ENCODE measurements around the gene TMED4. TPM values are rescaled to one million over a fixed set of nuclear protein-coding genes. Genes with fewer than 3 reads are reported as not detected.

TMED4 gene
- total and polyA plus RNA-seq, 2 of the 13 experiments (the other 11 are each of a cell fraction or from before 2014, with no cell fraction given), result 81.4 to 109 TPM

GRCh38 chr7:44541028-44541869, 40.8 kb downstream of the TMED4 start, which contains the start of gene NPC1L1 (continued):
- TF ChIP-seq ZFYVE20 (CRISPR knock-in tag; IDR thresholded peaks at IDR 0.05; ENCODE audit: borderline replicate concordance, low read depth) (no peak), ZNF142 (CRISPR knock-in tag; IDR thresholded peaks at IDR 0.05) (no peak), RXRA (CRISPR knock-in tag; IDR thresholded peaks at IDR 0.05) (peak; percentile 69), ELF1 (CRISPR knock-in tag; IDR thresholded peaks at IDR 0.05) (0 out of 2 replicates have a peak, but pooled peaks have one; percentile 35), PBX3 (CRISPR knock-in tag; IDR thresholded peaks at IDR 0.05; ENCODE audit: borderline replicate concordance) (no peak), RFX1 (IDR thresholded peaks at IDR 0.05) (peak; percentile 23; the same call in 1 of the 2 replicates), GLI4 (CRISPR knock-in tag; IDR thresholded peaks at IDR 0.05; ENCODE audit: borderline replicate concordance) (no peak), ZNF431 (CRISPR knock-in tag; IDR thresholded peaks at IDR 0.05; ENCODE audit: borderline replicate concordance, low read depth) (peak; percentile 81; the same call in 1 of the 2 replicates), CEBPZ (IDR thresholded peaks at IDR 0.05; ENCODE audit: low read length) (no peak), ZNF275 (CRISPR knock-in tag; IDR thresholded peaks at IDR 0.05; ENCODE audit: borderline replicate concordance) (peak; percentile 95), AGO1 (IDR thresholded peaks at IDR 0.05; ENCODE audit: low read depth, low read length, poor library complexity, severe bottlenecking) (no peak), ZFY (CRISPR knock-in tag; IDR thresholded peaks at IDR 0.05) (peak; percentile 98), U2AF2 (IDR thresholded peaks at IDR 0.05; ENCODE audit: low read depth, low read length) (no peak), ARNT2 (CRISPR knock-in tag; IDR thresholded peaks at IDR 0.05; ENCODE audit: low read depth) (peak; percentile 65; the same call in 1 of the 2 replicates), MAF1 (CRISPR knock-in tag; IDR thresholded peaks at IDR 0.05; ENCODE audit: borderline replicate concordance) (no peak), ZNF775 (CRISPR knock-in tag; IDR thresholded peaks at IDR 0.05; ENCODE audit: borderline replicate concordance) (peak; percentile 30; the same call in 1 of the 2 replicates)
